Measurements from ENCODE around the gene PAF1. TPM values are rescaled to one million over a fixed set of nuclear protein-coding genes. Genes with fewer than 3 reads are reported as not detected.
A peak's percentile ranks its signal among the peaks of the same experiment; 100 is the strongest.

Gene PAF1
- total and polyA plus RNA-seq, 2 of the 13 experiments (the other 11 are each of a cell fraction or from before 2014, with no cell fraction given), result 30.2 to 31.1 TPM

- TF ChIP-seq HMGXB4 (CRISPR knock-in tag; IDR thresholded peaks at IDR 0.05; ENCODE audit: borderline replicate concordance in 1 of 2, low read depth in 1 of 2), result peak; percentile 40 to 54; a peak in 1 of 4 replicates
- no peak for TF ChIP-seq LCORL (IDR thresholded peaks at IDR 0.05)
- no peak for TF ChIP-seq LCORL (CRISPR knock-in tag; IDR thresholded peaks at IDR 0.05)
- TF ChIP-seq ZNF670 (CRISPR knock-in tag; IDR thresholded peaks at IDR 0.05; ENCODE audit: borderline replicate concordance), result no peak
- no peak for TF ChIP-seq ZNF629 (CRISPR knock-in tag; conservative IDR thresholded peaks at IDR 0.05)
- TF ChIP-seq CHCHD3 (CRISPR knock-in tag; IDR thresholded peaks at IDR 0.05), result no peak
- TF ChIP-seq ZNF24 (IDR thresholded peaks at IDR 0.05), result no peak
- TF ChIP-seq ZNF788 (CRISPR knock-in tag; IDR thresholded peaks at IDR 0.05; ENCODE audit: borderline replicate concordance), result no peak; the same call in 1 of the 2 replicates
- 0 out of 2 replicates have a peak, but pooled peaks have one; percentile 53 for TF ChIP-seq ATF5 (CRISPR knock-in tag; IDR thresholded peaks at IDR 0.05; ENCODE audit: low read depth)
- no peak for TF ChIP-seq KLF9 (CRISPR knock-in tag; IDR thresholded peaks at IDR 0.05; ENCODE audit: low read depth)
- no peak; the same call in 1 of the 2 replicates for TF ChIP-seq RNF219 (CRISPR knock-in tag; IDR thresholded peaks at IDR 0.05)
- no peak for TF ChIP-seq FOSL2 (CRISPR knock-in tag; IDR thresholded peaks at IDR 0.05)
- no peak for TF ChIP-seq TFAP4 (IDR thresholded peaks at IDR 0.05; ENCODE audit: borderline replicate concordance, low read depth)
- TF ChIP-seq GTF3A (CRISPR knock-in tag; conservative IDR thresholded peaks at IDR 0.05), result 0 out of 2 replicates have a peak, but pooled peaks have one; percentile 40
- peak; percentile 68; the same call in 1 of the 2 replicates for TF ChIP-seq UBTF (CRISPR knock-in tag; IDR thresholded peaks at IDR 0.05)
- no peak for TF ChIP-seq SALL2 (CRISPR knock-in tag; IDR thresholded peaks at IDR 0.05)
- TF ChIP-seq ZNF263 (CRISPR knock-in tag; IDR thresholded peaks at IDR 0.05), result peak; percentile 62; the same call in 1 of the 2 replicates
- TF ChIP-seq SATB2 (CRISPR knock-in tag; IDR thresholded peaks at IDR 0.05), result no peak
- no peak for TF ChIP-seq EZH2 (conservative IDR thresholded peaks at IDR 0.05; ENCODE audit: low read depth, low read length)
These were observed 19.3 kb upstream of the PAF1 start (continued) for GRCh38 chr19:39410017-39410830.

Measured in HepG2 (cell line).